T-helper 17 cell (primary cell): Measurements from ENCODE around the gene SYNPO2. TPM values are rescaled to one million over a fixed set of nuclear protein-coding genes. Genes with fewer than 3 reads are reported as not detected.

Experiments used
- ATAC-seq: fragments of 150-1000 bp; cut with Tn5 transposase; 2 replicates; pipeline ENCODE4 v1.10.0; 2021; ENCODE audit warnings: mild to moderate bottlenecking, moderate library complexity
- DNase-seq, 3 donors: peaks; one replicate each; pipeline versions ENCODE4 v3.0.0 to v3.0.0-alpha.2; 2020 to 2021
- H3K9me3 ChIP-seq: one replicate; pipeline ENCODE4 v1.7.0; 2013; ENCODE audit warnings: low read length, mild to moderate bottlenecking; ENCODE audit not compliant: control insufficient read depth, poor library complexity, severe bottlenecking
- H3K27ac Mint-ChIP-seq: one replicate; pipeline ENCODE4 v1.8.0; 2022; ENCODE audit warnings: mild to moderate bottlenecking, moderate library complexity, mixed read lengths
- H3K27me3 Mint-ChIP-seq: one replicate; pipeline ENCODE4 v1.8.0; 2022; ENCODE audit warnings: mixed read lengths
- H3K36me3 Mint-ChIP-seq: one replicate; pipeline ENCODE4 v1.8.0; 2022; ENCODE audit warnings: low read depth, mixed read lengths
- H3K4me1 Mint-ChIP-seq: one replicate; pipeline ENCODE4 v1.8.0; 2022; ENCODE audit warnings: mild to moderate bottlenecking, mixed read lengths
- H3K4me3 Mint-ChIP-seq: one replicate; pipeline ENCODE4 v1.8.0; 2022; ENCODE audit warnings: mild to moderate bottlenecking, moderate library complexity, mixed read lengths
- total RNA-seq, 4 donors: library from RNA in 2 of 4; stranded (reverse) in 2 of 4; gene quantifications; one replicate each; pipeline ENCODE4 v1.2.3 and lab custom pipeline; 2022 to 2026

SYNPO2 gene
- total RNA-seq, 2 donors from 2014 or later: 0.37 to 0.72 TPM

DNA sequence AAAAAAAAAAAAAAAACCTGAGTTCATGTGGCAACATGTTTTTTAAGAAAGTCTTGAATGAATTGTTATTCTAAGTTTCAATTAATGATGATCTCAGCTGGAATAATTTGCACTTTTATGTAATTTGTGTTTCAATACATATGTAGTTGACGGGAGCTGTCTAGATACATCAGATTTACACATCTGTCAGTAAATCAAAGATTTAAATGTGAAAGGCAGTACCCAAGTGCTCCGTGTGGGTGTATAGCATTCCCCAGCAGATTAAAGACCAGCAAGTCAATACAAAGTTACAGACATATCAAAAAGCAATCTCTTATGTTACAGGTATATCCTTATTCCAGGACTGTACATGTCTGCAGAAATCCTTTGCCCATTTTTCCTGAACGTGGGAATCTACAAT, 35.2 kb downstream of the SYNPO2 start:
- ATAC-seq: no peak

DNA sequence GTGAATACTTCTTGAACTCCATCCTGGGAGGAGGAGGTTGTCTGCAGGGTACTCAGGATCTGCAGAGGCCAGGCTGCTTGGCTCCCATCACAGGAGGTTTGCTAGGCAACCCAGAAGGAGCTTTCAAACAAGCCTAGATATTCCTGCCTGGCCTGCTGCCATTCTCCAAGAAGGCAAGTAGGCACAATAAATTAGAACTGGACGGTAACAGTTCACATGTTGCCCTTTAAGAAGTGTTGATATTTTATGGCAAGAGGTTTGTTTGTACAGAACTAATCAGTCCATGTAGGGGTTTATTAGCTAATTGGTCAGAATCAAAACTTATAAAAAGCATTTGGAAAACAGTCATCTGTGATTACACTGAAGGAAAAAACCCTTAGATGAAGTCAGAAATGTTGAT, 39.3 kb downstream of the SYNPO2 start:
- H3K9me3 ChIP-seq: no peaks in the 10 kb centered on the region
- Mint-ChIP-seq H3K27ac (no peak overlapping the region), H3K4me1 (no peaks in the 10 kb centered on the region), H3K4me3 (no peak overlapping the region), H3K36me3 (no peaks in the 10 kb centered on the region), H3K27me3 (peaks cover 12% of the 10 kb centered on the region)
- no peak for DNase-seq
- no peak for ATAC-seq

More for the DNA sequence above, 35.2 kb downstream of the SYNPO2 start:
- H3K27ac Mint-ChIP-seq: no peak overlapping the region
- DNase-seq: no peak
- H3K27me3 Mint-ChIP-seq: peaks cover 27% of the 10 kb centered on the region
- H3K9me3 ChIP-seq: no peaks in the 10 kb centered on the region
- H3K4me1 Mint-ChIP-seq: peaks cover 2% of the 10 kb centered on the region
- H3K36me3 Mint-ChIP-seq: peaks cover 3% of the 10 kb centered on the region
- no peak overlapping the region for H3K4me3 Mint-ChIP-seq

DNA sequence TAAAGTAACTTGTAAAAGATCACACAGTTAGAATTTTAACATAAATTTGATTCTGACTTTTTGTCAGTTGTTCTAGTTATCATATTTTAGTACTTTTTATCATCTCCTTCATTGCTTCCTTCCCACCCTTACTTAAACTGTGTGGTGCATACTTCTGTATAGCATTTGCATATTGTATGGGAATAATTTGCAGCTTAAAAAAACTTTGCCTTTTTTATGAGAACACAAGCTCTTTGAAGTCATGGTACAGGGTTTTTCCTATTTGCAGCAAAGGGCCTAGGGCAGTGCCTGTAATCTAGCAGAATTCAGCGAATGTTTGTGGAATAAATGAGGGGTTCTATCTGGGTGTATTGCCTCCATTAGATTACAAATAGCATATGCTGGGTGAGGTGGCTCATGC, 41.6 kb downstream of the SYNPO2 start:
- no peaks in the 10 kb centered on the region for H3K36me3 Mint-ChIP-seq
- H3K4me1 Mint-ChIP-seq: no peaks in the 10 kb centered on the region
- no peak for ATAC-seq
- no peaks in the 10 kb centered on the region for H3K9me3 ChIP-seq
- H3K4me3 Mint-ChIP-seq: no peak overlapping the region
- peaks cover 19% of the 10 kb centered on the region for H3K27me3 Mint-ChIP-seq
- no peak overlapping the region for H3K27ac Mint-ChIP-seq
- no peak for DNase-seq

DNA sequence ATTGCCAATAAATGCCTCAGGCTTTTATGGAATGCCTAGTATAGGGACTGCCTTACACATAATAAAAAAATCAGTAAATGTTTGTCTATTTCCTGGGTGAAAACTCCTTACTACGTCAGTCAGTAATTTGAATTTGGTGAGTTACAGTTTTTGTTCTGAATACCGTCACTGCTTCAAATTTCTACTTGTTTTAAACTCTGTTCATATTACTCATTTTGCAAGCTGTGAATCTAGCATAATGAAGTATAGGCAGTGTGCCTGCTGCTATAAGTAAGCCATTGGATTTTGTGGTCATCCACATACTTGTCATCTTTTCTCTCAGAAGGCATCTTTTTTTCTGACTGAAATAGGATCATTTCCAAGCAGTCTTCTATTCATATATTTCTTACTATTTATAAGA, 43.1 kb downstream of the SYNPO2 start:
- no peaks in the 10 kb centered on the region for H3K4me1 Mint-ChIP-seq
- no peak overlapping the region for H3K4me3 Mint-ChIP-seq
- ATAC-seq (no peak), DNase-seq (no peak)
- no peaks in the 10 kb centered on the region for H3K9me3 ChIP-seq
- no peaks in the 10 kb centered on the region for H3K36me3 Mint-ChIP-seq
- H3K27ac Mint-ChIP-seq: no peak overlapping the region
- peaks cover 13% of the 10 kb centered on the region for H3K27me3 Mint-ChIP-seq

DNA sequence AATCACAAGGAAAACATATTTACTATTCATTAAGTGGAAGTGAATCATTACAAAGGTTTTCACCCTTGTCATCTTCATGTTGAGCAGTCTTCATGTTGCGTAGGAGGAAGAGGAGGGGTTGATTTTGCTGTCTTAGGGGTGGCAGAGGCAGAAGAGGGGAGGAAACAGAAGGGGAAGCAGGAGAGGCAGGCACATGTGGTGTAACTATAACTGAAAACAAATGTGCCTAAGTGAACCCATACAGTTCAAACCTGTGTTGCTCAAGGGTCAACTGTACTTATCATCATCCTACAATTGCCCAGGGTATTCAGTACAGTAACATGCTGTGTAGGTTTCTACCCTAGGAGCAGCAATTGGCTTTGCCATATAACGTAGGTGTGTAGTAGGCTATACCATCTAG, 47.2 kb downstream of the SYNPO2 start:
- DNase-seq (no peak), ATAC-seq (no peak)
- H3K9me3 ChIP-seq: no peaks in the 10 kb centered on the region
- no peaks in the 10 kb centered on the region for H3K4me1 Mint-ChIP-seq
- no peaks in the 10 kb centered on the region for H3K36me3 Mint-ChIP-seq
- no peak overlapping the region for H3K27ac Mint-ChIP-seq
- no peak overlapping the region for H3K4me3 Mint-ChIP-seq
- H3K27me3 Mint-ChIP-seq: peaks cover 17% of the 10 kb centered on the region

DNA sequence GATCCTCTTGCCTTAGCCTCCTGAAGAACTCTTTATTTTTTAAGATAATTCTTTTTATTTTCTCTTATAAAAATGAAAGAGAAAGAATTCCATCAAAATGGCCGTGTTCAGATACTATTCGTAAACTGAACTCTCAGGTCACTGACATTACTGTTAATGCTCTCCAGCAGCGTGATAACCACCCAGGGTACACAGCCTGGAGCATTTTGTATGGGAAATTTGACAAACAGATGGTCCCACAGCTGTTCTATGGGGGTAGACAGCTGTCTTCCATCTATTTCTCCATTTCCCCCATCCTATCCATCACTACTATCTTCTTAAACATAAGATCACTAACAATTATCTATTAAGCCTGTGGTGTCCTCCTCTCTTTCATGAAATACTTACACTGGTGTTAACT, 47.8 kb downstream of the SYNPO2 start:
- H3K4me3 Mint-ChIP-seq: no peak overlapping the region
- no peaks in the 10 kb centered on the region for H3K9me3 ChIP-seq
- H3K27ac Mint-ChIP-seq: no peak overlapping the region
- no peaks in the 10 kb centered on the region for H3K4me1 Mint-ChIP-seq
- ATAC-seq (no peak), DNase-seq (no peak)
- no peaks in the 10 kb centered on the region for H3K36me3 Mint-ChIP-seq
- H3K27me3 Mint-ChIP-seq: peaks cover 23% of the 10 kb centered on the region

DNA sequence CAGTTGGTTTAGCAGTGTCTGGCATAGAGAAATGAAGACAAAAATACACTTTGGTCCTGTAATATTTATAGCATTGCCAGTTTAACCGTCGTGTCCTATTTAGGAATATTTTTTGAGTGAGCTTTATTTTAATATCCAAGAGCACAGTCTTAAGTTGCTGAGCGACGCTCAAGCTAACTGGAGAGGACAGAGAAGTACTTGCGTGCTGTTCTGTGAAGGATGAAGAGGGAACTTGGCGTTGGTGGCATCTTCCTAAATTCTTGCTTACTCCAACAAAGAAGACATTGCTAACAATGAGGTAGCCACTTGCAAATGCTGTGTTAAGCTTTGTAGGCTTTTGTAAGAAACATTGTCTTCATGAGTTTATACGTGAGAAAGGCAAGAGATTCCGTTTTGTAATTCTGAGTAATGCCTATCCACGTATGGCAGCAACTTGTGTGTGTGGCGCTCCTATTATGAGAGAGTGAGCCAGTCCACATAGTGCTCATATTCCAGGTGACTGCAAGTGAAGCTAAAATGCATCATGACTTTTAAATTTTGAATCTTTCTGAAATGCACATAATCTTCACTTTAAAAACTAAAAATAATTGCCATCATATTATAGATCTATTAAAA, 50.6 kb downstream of the SYNPO2 start:
- Mint-ChIP-seq H3K4me3 (no peak overlapping the region), H3K27ac (no peak overlapping the region), H3K36me3 (no peaks in the 10 kb centered on the region), H3K4me1 (peaks cover 4% of the 10 kb centered on the region), H3K27me3 (peaks cover 28% of the 10 kb centered on the region)
- ATAC-seq: no peak
- no peaks in the 10 kb centered on the region for H3K9me3 ChIP-seq
- DNase-seq: no peak

DNA sequence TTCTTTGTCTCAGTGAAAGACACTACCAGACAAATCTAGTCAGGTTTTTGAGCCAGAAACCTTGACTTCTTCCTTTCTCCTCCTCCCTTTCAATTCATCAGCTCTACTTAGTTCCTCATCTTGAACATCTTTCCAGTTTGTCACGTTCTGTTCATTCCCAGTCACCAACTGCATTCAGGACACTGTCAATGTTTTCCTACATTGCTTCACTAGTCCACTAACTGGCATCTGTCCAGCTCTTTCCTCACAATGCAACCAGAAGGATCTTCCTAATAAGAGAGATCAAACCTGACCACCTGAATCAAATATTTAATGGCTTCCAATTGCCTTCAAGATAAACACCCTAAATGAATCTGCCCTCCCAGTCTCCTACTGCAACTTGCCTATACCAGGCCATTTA, 52.5 kb downstream of the SYNPO2 start:
- no peak for DNase-seq
- Mint-ChIP-seq H3K4me1 (peaks cover 4% of the 10 kb centered on the region), H3K4me3 (no peak overlapping the region), H3K36me3 (no peaks in the 10 kb centered on the region), H3K27me3 (peaks cover 30% of the 10 kb centered on the region), H3K27ac (no peak overlapping the region)
- no peak for ATAC-seq
- H3K9me3 ChIP-seq: no peaks in the 10 kb centered on the region

DNA sequence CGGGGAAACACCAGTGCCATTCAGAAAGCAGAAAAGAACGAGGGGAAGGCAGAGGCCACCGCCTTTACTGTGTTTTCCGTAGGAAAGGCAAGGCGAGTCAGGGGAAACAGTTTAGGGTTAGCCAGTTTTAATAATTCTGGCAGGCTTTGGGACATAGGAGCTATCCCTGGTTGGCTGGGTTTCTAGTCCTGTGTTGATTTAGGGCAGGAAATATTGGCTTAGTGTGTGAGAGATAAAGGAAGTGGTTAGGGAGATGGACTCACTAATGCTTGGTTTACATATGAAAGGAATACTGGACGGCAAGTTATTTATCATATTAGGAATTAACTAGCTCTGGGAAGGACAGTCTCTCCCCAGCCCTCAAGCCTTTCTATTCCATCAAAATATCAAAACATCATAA, 53.1 kb downstream of the SYNPO2 start:
- Mint-ChIP-seq H3K27ac (no peak overlapping the region), H3K4me3 (no peak overlapping the region), H3K36me3 (no peaks in the 10 kb centered on the region), H3K27me3 (peaks cover 32% of the 10 kb centered on the region), H3K4me1 (peaks cover 4% of the 10 kb centered on the region)
- no peak for DNase-seq
- no peaks in the 10 kb centered on the region for H3K9me3 ChIP-seq
- ATAC-seq: no peak

DNA sequence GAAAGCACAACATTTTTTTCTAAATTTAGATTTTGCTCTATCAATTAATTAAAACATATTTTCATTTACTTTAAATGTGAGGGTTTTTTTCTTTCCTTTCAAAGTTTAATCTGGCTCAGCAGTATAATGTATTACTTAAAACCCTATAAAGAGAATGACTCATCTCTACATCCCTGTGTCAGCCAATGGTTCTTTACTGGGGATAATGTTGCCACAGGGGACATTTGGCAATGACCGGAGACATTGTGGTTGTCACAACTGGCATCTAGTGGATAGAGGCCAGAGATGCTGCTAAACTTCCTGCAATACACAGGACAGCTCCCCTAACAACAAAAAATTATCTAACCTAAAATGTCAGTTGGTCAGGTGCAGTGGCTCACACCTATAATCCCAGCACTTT, 53.8 kb downstream of the SYNPO2 start:
- peaks cover 4% of the 10 kb centered on the region for H3K4me1 Mint-ChIP-seq
- H3K4me3 Mint-ChIP-seq: no peak overlapping the region
- H3K36me3 Mint-ChIP-seq: peaks cover 2% of the 10 kb centered on the region
- no peak overlapping the region for H3K27ac Mint-ChIP-seq
- ATAC-seq: no peak
- DNase-seq: no peak
- no peaks in the 10 kb centered on the region for H3K9me3 ChIP-seq
- peaks cover 36% of the 10 kb centered on the region for H3K27me3 Mint-ChIP-seq

DNA sequence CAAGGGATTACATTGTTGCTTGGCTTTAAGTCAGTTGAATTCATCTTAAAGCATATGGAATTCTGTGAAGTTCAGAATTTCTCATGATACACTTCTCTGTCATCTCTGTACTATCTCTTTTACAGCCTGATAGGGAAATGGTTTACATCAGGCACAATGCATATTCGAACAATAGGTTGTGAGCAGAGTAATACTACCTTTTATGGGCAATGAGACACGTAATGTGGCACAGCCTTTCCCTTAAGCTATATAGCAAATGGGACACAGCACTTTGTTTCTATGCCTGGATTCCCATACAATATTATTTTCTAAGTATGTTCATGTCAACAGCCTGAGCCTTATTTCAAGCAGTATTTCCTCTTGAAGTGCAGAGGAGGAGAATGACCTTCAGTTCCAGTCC, 58.4 kb downstream of the SYNPO2 start:
- no peak overlapping the region for H3K27ac Mint-ChIP-seq
- peaks cover 16% of the 10 kb centered on the region for H3K27me3 Mint-ChIP-seq
- no peaks in the 10 kb centered on the region for H3K9me3 ChIP-seq
- DNase-seq: no peak
- no peaks in the 10 kb centered on the region for H3K4me1 Mint-ChIP-seq
- no peak overlapping the region for H3K4me3 Mint-ChIP-seq
- ATAC-seq: no peak
- H3K36me3 Mint-ChIP-seq: peaks cover 2% of the 10 kb centered on the region

DNA sequence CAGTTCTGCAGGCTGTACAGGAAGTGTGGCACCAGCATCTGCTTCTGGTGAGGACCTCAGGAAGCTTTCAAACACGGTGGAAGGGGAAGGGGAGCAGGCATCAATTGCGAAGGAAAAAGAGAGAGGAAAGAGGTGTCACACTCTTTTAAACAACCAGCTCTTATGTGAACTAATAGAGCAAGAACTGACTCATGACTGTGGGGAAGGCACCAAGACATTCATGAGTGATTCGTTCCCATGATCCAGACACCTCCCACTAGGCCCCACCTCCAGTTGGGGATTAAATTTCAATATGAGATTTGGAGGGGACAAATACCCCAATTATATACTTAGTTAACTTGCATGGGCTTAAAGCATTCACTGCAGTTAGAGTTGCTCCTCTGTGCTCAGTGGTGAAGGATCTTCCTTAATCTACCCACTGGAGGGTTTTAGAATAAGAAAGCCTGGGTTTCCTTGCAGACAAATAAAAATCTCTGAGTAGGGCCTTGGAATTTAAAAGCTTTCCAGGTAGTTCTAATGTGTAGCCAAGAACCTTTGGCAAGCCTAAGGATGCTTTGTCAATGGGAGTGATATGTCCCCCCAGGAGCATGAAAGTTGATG, 60.0 kb downstream of the SYNPO2 start:
- Mint-ChIP-seq H3K36me3 (peaks cover 2% of the 10 kb centered on the region), H3K27me3 (peaks cover 11% of the 10 kb centered on the region), H3K27ac (no peak overlapping the region), H3K4me3 (no peak overlapping the region), H3K4me1 (no peaks in the 10 kb centered on the region)
- ATAC-seq: no peak
- DNase-seq: no peak
- H3K9me3 ChIP-seq: no peaks in the 10 kb centered on the region

DNA sequence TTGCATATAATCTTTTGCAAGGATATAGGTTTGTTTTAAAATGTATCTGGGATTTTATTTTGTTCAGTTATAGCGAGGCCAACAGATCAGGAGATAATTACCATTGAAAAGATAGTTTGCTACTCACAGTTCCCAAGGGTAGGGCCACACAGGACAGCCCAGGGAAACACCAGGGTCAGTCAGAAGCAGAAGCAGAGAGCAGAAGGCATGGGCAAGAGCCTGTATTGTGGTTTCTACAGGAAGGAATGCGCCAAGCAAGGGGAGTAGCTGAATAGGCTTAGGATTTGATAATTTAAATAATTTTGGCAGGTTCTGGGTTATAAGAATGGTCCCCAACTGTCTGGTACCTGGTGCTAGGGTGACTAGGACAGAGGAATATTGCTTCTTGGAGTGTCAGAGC, 61.6 kb downstream of the SYNPO2 start:
- Mint-ChIP-seq H3K4me1 (peaks cover under 1% of the 10 kb centered on the region), H3K36me3 (peaks cover 2% of the 10 kb centered on the region), H3K27me3 (peaks cover 19% of the 10 kb centered on the region), H3K4me3 (no peak overlapping the region), H3K27ac (no peak overlapping the region)
- ATAC-seq (no peak), DNase-seq (no peak)
- no peaks in the 10 kb centered on the region for H3K9me3 ChIP-seq

DNA sequence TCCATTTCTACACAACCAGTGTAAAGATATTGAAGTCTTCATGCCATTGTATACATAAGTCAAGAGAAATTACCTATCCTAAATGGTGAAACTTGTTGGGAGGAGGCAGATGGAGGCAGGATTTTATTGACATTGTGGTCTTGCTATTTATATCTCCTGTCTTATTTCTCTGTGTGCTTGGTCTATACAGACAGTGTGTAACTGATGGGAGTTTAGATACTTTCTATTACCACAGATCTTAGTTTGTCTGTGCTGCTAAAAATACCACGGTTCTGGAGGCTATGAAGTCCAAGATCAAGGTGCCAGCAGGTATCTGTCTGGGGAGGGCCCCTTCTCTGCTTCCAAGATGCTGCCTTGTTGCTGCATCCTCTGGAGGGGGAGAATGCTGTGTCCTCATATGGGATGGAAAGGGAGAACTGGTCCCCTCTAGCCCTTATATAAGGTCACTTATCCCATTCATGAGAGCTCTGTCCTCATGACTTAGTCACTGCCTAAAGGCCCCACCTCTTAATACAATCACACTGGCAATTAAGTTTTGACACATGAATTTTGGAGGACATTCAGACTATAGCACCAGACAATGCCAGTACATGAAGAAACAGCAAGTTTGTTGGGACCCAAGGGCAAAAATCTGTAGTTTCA, 62.4 kb downstream of the SYNPO2 start:
- H3K9me3 ChIP-seq: no peaks in the 10 kb centered on the region
- Mint-ChIP-seq H3K27ac (no peak overlapping the region), H3K4me3 (no peak overlapping the region), H3K4me1 (peaks cover 2% of the 10 kb centered on the region), H3K36me3 (peaks cover 2% of the 10 kb centered on the region), H3K27me3 (peaks cover 19% of the 10 kb centered on the region)
- DNase-seq: no peak
- ATAC-seq: no peak
